ENCODE results near the gene ASPSCR1. TPM values are rescaled to one million over a fixed set of nuclear protein-coding genes. Genes with fewer than 3 reads are reported as not detected.

Gene ASPSCR1
- total and polyA plus RNA-seq, 2 of the 13 experiments (the other 11 are each of a cell fraction or from before 2014, with no cell fraction given): 274 to 314 TPM

DNA sequence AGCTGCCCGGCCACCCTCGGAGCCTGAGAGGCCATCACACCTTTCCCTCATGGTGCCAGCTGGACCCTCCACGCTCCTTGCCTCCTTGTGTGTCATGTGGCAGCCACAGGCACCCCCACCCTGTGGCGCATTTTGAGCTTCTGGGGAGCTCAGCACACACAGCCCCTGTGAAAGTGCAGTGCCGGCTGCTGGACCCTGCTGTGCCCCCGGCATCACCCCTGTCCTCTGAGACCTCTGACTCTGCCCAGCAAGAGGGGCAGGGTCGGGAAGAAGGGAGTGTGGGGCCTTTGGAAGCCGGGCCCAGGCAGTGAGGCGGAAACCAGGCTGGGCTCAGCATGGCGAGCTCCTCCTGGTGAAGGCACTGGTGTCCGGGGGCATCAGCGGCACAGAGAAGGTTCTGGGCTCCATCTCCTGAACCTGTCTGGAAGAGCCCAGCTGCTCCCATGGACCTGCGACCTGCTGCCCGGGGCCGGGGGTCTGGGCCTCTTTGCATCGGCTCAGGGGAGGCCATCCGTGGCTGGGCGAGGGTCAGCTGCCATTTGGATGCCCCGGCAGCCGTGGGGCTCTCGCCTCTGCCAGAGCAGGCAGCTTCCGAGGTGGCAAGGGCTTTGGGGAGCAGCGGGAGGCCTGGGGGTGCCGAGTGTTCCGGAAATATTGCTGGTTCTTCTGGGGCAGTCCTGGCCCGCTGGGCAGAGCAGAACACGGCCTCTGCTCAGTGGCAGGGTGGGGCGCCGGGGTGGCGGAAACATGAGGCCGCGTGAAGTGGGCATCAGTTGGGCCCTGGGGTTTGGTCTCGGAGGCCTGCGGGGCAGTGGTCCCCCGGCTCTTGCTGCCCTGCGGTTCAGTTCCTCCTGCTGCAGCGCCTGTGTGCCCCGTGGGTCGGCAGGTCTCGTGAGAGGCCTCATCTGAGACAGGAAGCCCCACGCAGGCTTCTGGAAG, 27.4 kb downstream of the ASPSCR1 start (continued):
- TF ChIP-seq, protein P1, sequence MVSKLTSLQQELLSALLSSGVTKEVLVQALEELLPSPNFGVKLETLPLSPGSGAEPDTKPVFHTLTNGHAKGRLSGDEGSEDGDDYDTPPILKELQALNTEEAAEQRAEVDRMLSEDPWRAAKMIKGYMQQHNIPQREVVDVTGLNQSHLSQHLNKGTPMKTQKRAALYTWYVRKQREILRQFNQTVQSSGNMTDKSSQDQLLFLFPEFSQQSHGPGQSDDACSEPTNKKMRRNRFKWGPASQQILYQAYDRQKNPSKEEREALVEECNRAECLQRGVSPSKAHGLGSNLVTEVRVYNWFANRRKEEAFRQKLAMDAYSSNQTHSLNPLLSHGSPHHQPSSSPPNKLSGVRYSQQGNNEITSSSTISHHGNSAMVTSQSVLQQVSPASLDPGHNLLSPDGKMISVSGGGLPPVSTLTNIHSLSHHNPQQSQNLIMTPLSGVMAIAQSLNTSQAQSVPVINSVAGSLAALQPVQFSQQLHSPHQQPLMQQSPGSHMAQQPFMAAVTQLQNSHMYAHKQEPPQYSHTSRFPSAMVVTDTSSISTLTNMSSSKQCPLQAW (CRISPR knock-in tag; IDR thresholded peaks at IDR 0.05): no peak
- TF ChIP-seq SRSF1 (optimal IDR thresholded peaks at IDR 0.05; ENCODE audit: low read depth, low read length) (peak; percentile 24), PCBP1 (IDR thresholded peaks at IDR 0.05; ENCODE audit: borderline replicate concordance, low read depth, low read length) (peak; percentile 62; the same call in 1 of the 2 replicates), FOXP1 (IDR thresholded peaks at IDR 0.05) (no peak), FOXP1 (CRISPR knock-in tag; IDR thresholded peaks at IDR 0.05) (no peak), ZFY (CRISPR knock-in tag; IDR thresholded peaks at IDR 0.05) (no peak), ZNF326 (CRISPR knock-in tag; IDR thresholded peaks at IDR 0.05; ENCODE audit: borderline replicate concordance) (0 out of 2 replicates have a peak, but pooled peaks have one; percentile 45), POLR2G (IDR thresholded peaks at IDR 0.05; ENCODE audit: low read depth, low read length) (peak; percentile 10; the same call in 1 of the 2 replicates), RBM39 (IDR thresholded peaks at IDR 0.05; ENCODE audit: low read depth, low read length, poor library complexity, severe bottlenecking) (peak; percentile 24), RBM22 (optimal IDR thresholded peaks at IDR 0.05; ENCODE audit: low read length) (peak; percentile 80), FIP1L1 (IDR thresholded peaks at IDR 0.05; ENCODE audit: borderline replicate concordance, insufficient read depth, low read depth, low read length) (peak; percentile 23; the same call in 1 of the 2 replicates), ZC3H13 (CRISPR knock-in tag; IDR thresholded peaks at IDR 0.05) (peak; percentile 19; the same call in 1 of the 2 replicates), ZFX (CRISPR knock-in tag; IDR thresholded peaks at IDR 0.05; ENCODE audit: low read depth) (peak; percentile 5; the same call in 1 of the 2 replicates), AGO2 (optimal IDR thresholded peaks at IDR 0.05; ENCODE audit: low read depth, low read length) (peak; percentile 97), ZNF589 (CRISPR knock-in tag; conservative IDR thresholded peaks at IDR 0.05) (0 out of 2 replicates have a peak, but pooled peaks have one; percentile 1), RBFOX2 (IDR thresholded peaks at IDR 0.05; ENCODE audit: low read depth, low read length) (peak; percentile 88), AHR (CRISPR knock-in tag; IDR thresholded peaks at IDR 0.05) (peak; percentile 16; the same call in 1 of the 2 replicates)
- TF ChIP-seq, protein P2, sequence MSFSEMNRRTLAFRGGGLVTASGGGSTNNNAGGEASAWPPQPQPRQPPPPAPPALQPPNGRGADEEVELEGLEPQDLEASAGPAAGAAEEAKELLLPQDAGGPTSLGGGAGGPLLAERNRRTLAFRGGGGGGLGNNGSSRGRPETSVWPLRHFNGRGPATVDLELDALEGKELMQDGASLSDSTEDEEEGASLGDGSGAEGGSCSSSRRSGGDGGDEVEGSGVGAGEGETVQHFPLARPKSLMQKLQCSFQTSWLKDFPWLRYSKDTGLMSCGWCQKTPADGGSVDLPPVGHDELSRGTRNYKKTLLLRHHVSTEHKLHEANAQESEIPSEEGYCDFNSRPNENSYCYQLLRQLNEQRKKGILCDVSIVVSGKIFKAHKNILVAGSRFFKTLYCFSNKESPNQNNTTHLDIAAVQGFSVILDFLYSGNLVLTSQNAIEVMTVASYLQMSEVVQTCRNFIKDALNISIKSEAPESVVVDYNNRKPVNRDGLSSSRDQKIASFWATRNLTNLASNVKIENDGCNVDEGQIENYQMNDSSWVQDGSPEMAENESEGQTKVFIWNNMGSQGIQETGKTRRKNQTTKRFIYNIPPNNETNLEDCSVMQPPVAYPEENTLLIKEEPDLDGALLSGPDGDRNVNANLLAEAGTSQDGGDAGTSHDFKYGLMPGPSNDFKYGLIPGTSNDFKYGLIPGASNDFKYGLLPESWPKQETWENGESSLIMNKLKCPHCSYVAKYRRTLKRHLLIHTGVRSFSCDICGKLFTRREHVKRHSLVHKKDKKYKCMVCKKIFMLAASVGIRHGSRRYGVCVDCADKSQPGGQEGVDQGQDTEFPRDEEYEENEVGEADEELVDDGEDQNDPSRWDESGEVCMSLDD (CRISPR knock-in tag; IDR thresholded peaks at IDR 0.05; ENCODE audit: borderline replicate concordance): no peak
- TF ChIP-seq, protein P3, sequence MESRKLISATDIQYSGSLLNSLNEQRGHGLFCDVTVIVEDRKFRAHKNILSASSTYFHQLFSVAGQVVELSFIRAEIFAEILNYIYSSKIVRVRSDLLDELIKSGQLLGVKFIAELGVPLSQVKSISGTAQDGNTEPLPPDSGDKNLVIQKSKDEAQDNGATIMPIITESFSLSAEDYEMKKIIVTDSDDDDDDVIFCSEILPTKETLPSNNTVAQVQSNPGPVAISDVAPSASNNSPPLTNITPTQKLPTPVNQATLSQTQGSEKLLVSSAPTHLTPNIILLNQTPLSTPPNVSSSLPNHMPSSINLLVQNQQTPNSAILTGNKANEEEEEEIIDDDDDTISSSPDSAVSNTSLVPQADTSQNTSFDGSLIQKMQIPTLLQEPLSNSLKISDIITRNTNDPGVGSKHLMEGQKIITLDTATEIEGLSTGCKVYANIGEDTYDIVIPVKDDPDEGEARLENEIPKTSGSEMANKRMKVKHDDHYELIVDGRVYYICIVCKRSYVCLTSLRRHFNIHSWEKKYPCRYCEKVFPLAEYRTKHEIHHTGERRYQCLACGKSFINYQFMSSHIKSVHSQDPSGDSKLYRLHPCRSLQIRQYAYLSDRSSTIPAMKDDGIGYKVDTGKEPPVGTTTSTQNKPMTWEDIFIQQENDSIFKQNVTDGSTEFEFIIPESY (CRISPR knock-in tag; IDR thresholded peaks at IDR 0.05): peak; percentile 27; the same call in 1 of the 2 replicates
- TF ChIP-seq, protein P4, sequence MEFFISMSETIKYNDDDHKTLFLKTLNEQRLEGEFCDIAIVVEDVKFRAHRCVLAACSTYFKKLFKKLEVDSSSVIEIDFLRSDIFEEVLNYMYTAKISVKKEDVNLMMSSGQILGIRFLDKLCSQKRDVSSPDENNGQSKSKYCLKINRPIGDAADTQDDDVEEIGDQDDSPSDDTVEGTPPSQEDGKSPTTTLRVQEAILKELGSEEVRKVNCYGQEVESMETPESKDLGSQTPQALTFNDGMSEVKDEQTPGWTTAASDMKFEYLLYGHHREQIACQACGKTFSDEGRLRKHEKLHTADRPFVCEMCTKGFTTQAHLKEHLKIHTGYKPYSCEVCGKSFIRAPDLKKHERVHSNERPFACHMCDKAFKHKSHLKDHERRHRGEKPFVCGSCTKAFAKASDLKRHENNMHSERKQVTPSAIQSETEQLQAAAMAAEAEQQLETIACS (CRISPR knock-in tag; IDR thresholded peaks at IDR 0.05): no peak
